GM12878 (cell line): ENCODE data around the gene TRAPPC2B. TPM values are rescaled to one million over a fixed set of nuclear protein-coding genes. Genes with fewer than 3 reads are reported as not detected.

Source experiments
- polyA plus RNA-seq, 11 experiments: library from polyadenylated mRNA; depleted of rRNA in 4 of 11; unstranded in 6 of 11; stranded (reverse) in 5 of 11; fragments of >200 nt; fragmentation: Nextera tagmentation in 4 of 11; fragmentation: Illumina TruSeq in 1 of 11; extraction: Ambion mirVana in 4 of 11; extraction: Trizol in 1 of 11; gene quantifications; 1 replicate in 1 of 11; 2 replicates in 10 of 11; pipeline versions ENCODE4 v1.2.1 to v1.2.3, GENCODE V29; 2011 to 2016; ENCODE audit warnings: inconsistent platforms in 2 of 11, missing spikeins in 2 of 11, low read depth in 1 of 11
- total RNA-seq, 4 experiments: library from RNA; depleted of rRNA in 3 of 4; stranded (reverse); fragments of >200 nt in 3 of 4; fragmentation: Illumina TruSeq in 1 of 4; extraction: Trizol in 1 of 4; gene quantifications; 2 replicates each; pipeline versions ENCODE4 v1.2.1 to v1.2.3, GENCODE V29; 2013 to 2021

Gene TRAPPC2B
- total and polyA plus RNA-seq, 10 of the 15 experiments (the other 5 are each of a cell fraction or from before 2014, with no cell fraction given) = 10.6 to 86.4 (median 25.6) TPM

Other genes starting within 250 kb of the TRAPPC2B start
Only the 7 nearest of the 22 such genes appear.
- gene ZNF460, start 83.1 kb upstream of the TRAPPC2B start, total RNA-seq (2014; rRNA removed) = 34.4 and 37.5 TPM in 2 replicates
- gene ZNF460, start 83.1 kb upstream of the TRAPPC2B start, total RNA-seq (2014; rRNA removed; fragmentation: Illumina TruSeq; extraction: Trizol) = 42.4 and 46.5 TPM in 2 replicates
- 41.7 and 43.0 TPM in 2 replicates for gene ZNF460, start 83.1 kb upstream of the TRAPPC2B start, total RNA-seq (2021)
- 23.8 and 25.2 TPM in 2 replicates for gene ZNF460, start 83.1 kb upstream of the TRAPPC2B start, polyA plus RNA-seq (2011; rRNA removed)
- gene ZNF460, start 83.1 kb upstream of the TRAPPC2B start, polyA plus RNA-seq (2014; fragmentation: Illumina TruSeq; extraction: Trizol) = 1.5 and 2.8 TPM in 2 replicates
- gene ZNF460, start 83.1 kb upstream of the TRAPPC2B start, polyA plus RNA-seq (2014; fragmentation: Nextera tagmentation; extraction: Ambion mirVana) = under 1 TPM; 0.15 to 0.58 TPM
- gene ZNF460, start 83.1 kb upstream of the TRAPPC2B start, polyA plus RNA-seq (2014; rRNA removed) = 7.7 and 8.5 TPM in 2 replicates
- gene ZNF460, start 83.1 kb upstream of the TRAPPC2B start, polyA plus RNA-seq (2016; fragmentation: Nextera tagmentation; extraction: Ambion mirVana) = 1 to 10 TPM; 8.0 to 8.9 TPM
- gene ZNF543, start 43.1 kb upstream of the TRAPPC2B start, total RNA-seq (2014; rRNA removed) = 9.0 and 9.5 TPM in 2 replicates
- 8.5 and 8.6 TPM in 2 replicates for gene ZNF543, start 43.1 kb upstream of the TRAPPC2B start, total RNA-seq (2014; rRNA removed; fragmentation: Illumina TruSeq; extraction: Trizol)
- 7.3 and 8.0 TPM in 2 replicates for gene ZNF543, start 43.1 kb upstream of the TRAPPC2B start, total RNA-seq (2021)
- gene ZNF543, start 43.1 kb upstream of the TRAPPC2B start, polyA plus RNA-seq (2011; rRNA removed) = 3.4 and 4.5 TPM in 2 replicates
- gene ZNF543, start 43.1 kb upstream of the TRAPPC2B start, polyA plus RNA-seq (2014; fragmentation: Illumina TruSeq; extraction: Trizol) = 2.4 and 2.7 TPM in 2 replicates
- under 1 TPM; 0.53 to 0.74 TPM for gene ZNF543, start 43.1 kb upstream of the TRAPPC2B start, polyA plus RNA-seq (2014; fragmentation: Nextera tagmentation; extraction: Ambion mirVana)
- 3.2 and 3.5 TPM in 2 replicates for gene ZNF543, start 43.1 kb upstream of the TRAPPC2B start, polyA plus RNA-seq (2014; rRNA removed)
- 1 to 10 TPM; 3.7 to 4.3 TPM for gene ZNF543, start 43.1 kb upstream of the TRAPPC2B start, polyA plus RNA-seq (2016; fragmentation: Nextera tagmentation; extraction: Ambion mirVana)
- gene ZNF304, start 12.3 kb upstream of the TRAPPC2B start, total RNA-seq (2014; rRNA removed) = 7.3 and 7.4 TPM in 2 replicates
- 9.4 and 9.7 TPM in 2 replicates for gene ZNF304, start 12.3 kb upstream of the TRAPPC2B start, total RNA-seq (2014; rRNA removed; fragmentation: Illumina TruSeq; extraction: Trizol)
- 8.6 and 8.8 TPM in 2 replicates for gene ZNF304, start 12.3 kb upstream of the TRAPPC2B start, total RNA-seq (2021)
- 11.6 and 12.1 TPM in 2 replicates for gene ZNF304, start 12.3 kb upstream of the TRAPPC2B start, polyA plus RNA-seq (2011; rRNA removed)
- gene ZNF304, start 12.3 kb upstream of the TRAPPC2B start, polyA plus RNA-seq (2014; fragmentation: Illumina TruSeq; extraction: Trizol) = 8.0 and 9.0 TPM in 2 replicates
- gene ZNF304, start 12.3 kb upstream of the TRAPPC2B start, polyA plus RNA-seq (2014; fragmentation: Nextera tagmentation; extraction: Ambion mirVana) = 1 to 10 TPM; 1.1 to 1.5 TPM
- 5.0 and 5.5 TPM in 2 replicates for gene ZNF304, start 12.3 kb upstream of the TRAPPC2B start, polyA plus RNA-seq (2014; rRNA removed)
- 1 to 10 TPM; 5.0 to 6.6 TPM for gene ZNF304, start 12.3 kb upstream of the TRAPPC2B start, polyA plus RNA-seq (2016; fragmentation: Nextera tagmentation; extraction: Ambion mirVana)
- 4.1 and 4.6 TPM in 2 replicates for gene ZNF547, start within 50 bp of the TRAPPC2B start, total RNA-seq (2014; rRNA removed)
- 4.3 and 4.4 TPM in 2 replicates for gene ZNF547, start within 50 bp of the TRAPPC2B start, total RNA-seq (2014; rRNA removed; fragmentation: Illumina TruSeq; extraction: Trizol)
- 2.6 and 3.0 TPM in 2 replicates for gene ZNF547, start within 50 bp of the TRAPPC2B start, total RNA-seq (2021)
- gene ZNF547, start within 50 bp of the TRAPPC2B start, polyA plus RNA-seq (2011; rRNA removed) = 5.6 and 6.0 TPM in 2 replicates
- gene ZNF547, start within 50 bp of the TRAPPC2B start, polyA plus RNA-seq (2014; fragmentation: Illumina TruSeq; extraction: Trizol) = 1.9 and 2.7 TPM in 2 replicates
- 1 to 10 TPM; 2.3 to 3.5 TPM for gene ZNF547, start within 50 bp of the TRAPPC2B start, polyA plus RNA-seq (2014; fragmentation: Nextera tagmentation; extraction: Ambion mirVana)
- gene ZNF547, start within 50 bp of the TRAPPC2B start, polyA plus RNA-seq (2014; rRNA removed) = 2.7 TPM in 2 replicates
- gene ZNF547, start within 50 bp of the TRAPPC2B start, polyA plus RNA-seq (2016; fragmentation: Nextera tagmentation; extraction: Ambion mirVana) = 1 to 10 TPM; 2.7 to 3.7 TPM
- 17.6 and 21.1 TPM in 2 replicates for gene ZNF548, start 26.3 kb downstream of the TRAPPC2B start, total RNA-seq (2014; rRNA removed)
- gene ZNF548, start 26.3 kb downstream of the TRAPPC2B start, total RNA-seq (2014; rRNA removed; fragmentation: Illumina TruSeq; extraction: Trizol) = 17.8 and 18.1 TPM in 2 replicates
- gene ZNF548, start 26.3 kb downstream of the TRAPPC2B start, total RNA-seq (2021) = 18.2 and 18.6 TPM in 2 replicates
- gene ZNF548, start 26.3 kb downstream of the TRAPPC2B start, polyA plus RNA-seq (2011; rRNA removed) = 44.8 and 59.3 TPM in 2 replicates
- gene ZNF548, start 26.3 kb downstream of the TRAPPC2B start, polyA plus RNA-seq (2014; fragmentation: Illumina TruSeq; extraction: Trizol) = 16.3 and 21.2 TPM in 2 replicates
- 1 to 10 TPM; 3.9 to 5.6 TPM for gene ZNF548, start 26.3 kb downstream of the TRAPPC2B start, polyA plus RNA-seq (2014; fragmentation: Nextera tagmentation; extraction: Ambion mirVana)
- 16.8 and 17.8 TPM in 2 replicates for gene ZNF548, start 26.3 kb downstream of the TRAPPC2B start, polyA plus RNA-seq (2014; rRNA removed)
- 1 to 10 TPM; 8.4 to 9.1 TPM for gene ZNF548, start 26.3 kb downstream of the TRAPPC2B start, polyA plus RNA-seq (2016; fragmentation: Nextera tagmentation; extraction: Ambion mirVana)
- 8.5 and 9.9 TPM in 2 replicates for gene ZNF17, start 47.6 kb downstream of the TRAPPC2B start, total RNA-seq (2014; rRNA removed)
- gene ZNF17, start 47.6 kb downstream of the TRAPPC2B start, total RNA-seq (2014; rRNA removed; fragmentation: Illumina TruSeq; extraction: Trizol) = 10.7 and 11.3 TPM in 2 replicates
- 10.8 and 12.2 TPM in 2 replicates for gene ZNF17, start 47.6 kb downstream of the TRAPPC2B start, total RNA-seq (2021)
- 10.2 and 13.4 TPM in 2 replicates for gene ZNF17, start 47.6 kb downstream of the TRAPPC2B start, polyA plus RNA-seq (2011; rRNA removed)
- gene ZNF17, start 47.6 kb downstream of the TRAPPC2B start, polyA plus RNA-seq (2014; fragmentation: Illumina TruSeq; extraction: Trizol) = 8.3 and 11.0 TPM in 2 replicates
- 1 to 10 TPM; 4.4 to 4.9 TPM for gene ZNF17, start 47.6 kb downstream of the TRAPPC2B start, polyA plus RNA-seq (2014; fragmentation: Nextera tagmentation; extraction: Ambion mirVana)
- 5.3 and 7.4 TPM in 2 replicates for gene ZNF17, start 47.6 kb downstream of the TRAPPC2B start, polyA plus RNA-seq (2014; rRNA removed)
- gene ZNF17, start 47.6 kb downstream of the TRAPPC2B start, polyA plus RNA-seq (2016; fragmentation: Nextera tagmentation; extraction: Ambion mirVana) = 1 to 10 TPM; 6.0 to 6.4 TPM
- 11.8 and 13.3 TPM in 2 replicates for gene ZNF749, start 71.8 kb downstream of the TRAPPC2B start, total RNA-seq (2014; rRNA removed)
- gene ZNF749, start 71.8 kb downstream of the TRAPPC2B start, total RNA-seq (2014; rRNA removed; fragmentation: Illumina TruSeq; extraction: Trizol) = 11.1 and 15.0 TPM in 2 replicates
- 14.2 and 16.1 TPM in 2 replicates for gene ZNF749, start 71.8 kb downstream of the TRAPPC2B start, total RNA-seq (2021)
- gene ZNF749, start 71.8 kb downstream of the TRAPPC2B start, polyA plus RNA-seq (2011; rRNA removed) = 18.3 and 19.9 TPM in 2 replicates
- gene ZNF749, start 71.8 kb downstream of the TRAPPC2B start, polyA plus RNA-seq (2014; fragmentation: Illumina TruSeq; extraction: Trizol) = 10.6 and 16.2 TPM in 2 replicates
- gene ZNF749, start 71.8 kb downstream of the TRAPPC2B start, polyA plus RNA-seq (2014; fragmentation: Nextera tagmentation; extraction: Ambion mirVana) = 1 to 10 TPM; 3.1 to 6.0 TPM
- 17.0 and 20.1 TPM in 2 replicates for gene ZNF749, start 71.8 kb downstream of the TRAPPC2B start, polyA plus RNA-seq (2014; rRNA removed)
- 10 to 100 TPM; 19.1 to 20.2 TPM for gene ZNF749, start 71.8 kb downstream of the TRAPPC2B start, polyA plus RNA-seq (2016; fragmentation: Nextera tagmentation; extraction: Ambion mirVana)